OCI-LY7 (cell line): ENCODE data around the gene SCNN1B.

Source experiments
- EZH2phosphoT487 ChIP-seq: fragments of 200-600 bp; sonication (generic); IDR thresholded peaks from 2 replicates; pipeline ENCODE4 v1.6.1; 2018; ENCODE audit warnings: low read depth, borderline replicate concordance, mild to moderate bottlenecking, mixed run types, antibody characterized with exemption, low read length, moderate library complexity, mixed read lengths
- TF ChIP-seq, protein P1 (sequence below): fragments of 200-600 bp; sonication (generic); conservative IDR thresholded peaks from 2 replicates; pipeline ENCODE4 v1.5.1; 2014; ENCODE audit warnings: mild to moderate bottlenecking, antibody characterized with exemption, low read length, moderate library complexity, mixed read lengths

GRCh38 chr16:23357761-23358290 lies 55.7 kb downstream of the SCNN1B start:
- TF ChIP-seq, protein P1, sequence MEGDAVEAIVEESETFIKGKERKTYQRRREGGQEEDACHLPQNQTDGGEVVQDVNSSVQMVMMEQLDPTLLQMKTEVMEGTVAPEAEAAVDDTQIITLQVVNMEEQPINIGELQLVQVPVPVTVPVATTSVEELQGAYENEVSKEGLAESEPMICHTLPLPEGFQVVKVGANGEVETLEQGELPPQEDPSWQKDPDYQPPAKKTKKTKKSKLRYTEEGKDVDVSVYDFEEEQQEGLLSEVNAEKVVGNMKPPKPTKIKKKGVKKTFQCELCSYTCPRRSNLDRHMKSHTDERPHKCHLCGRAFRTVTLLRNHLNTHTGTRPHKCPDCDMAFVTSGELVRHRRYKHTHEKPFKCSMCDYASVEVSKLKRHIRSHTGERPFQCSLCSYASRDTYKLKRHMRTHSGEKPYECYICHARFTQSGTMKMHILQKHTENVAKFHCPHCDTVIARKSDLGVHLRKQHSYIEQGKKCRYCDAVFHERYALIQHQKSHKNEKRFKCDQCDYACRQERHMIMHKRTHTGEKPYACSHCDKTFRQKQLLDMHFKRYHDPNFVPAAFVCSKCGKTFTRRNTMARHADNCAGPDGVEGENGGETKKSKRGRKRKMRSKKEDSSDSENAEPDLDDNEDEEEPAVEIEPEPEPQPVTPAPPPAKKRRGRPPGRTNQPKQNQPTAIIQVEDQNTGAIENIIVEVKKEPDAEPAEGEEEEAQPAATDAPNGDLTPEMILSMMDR = no peak
- TF ChIP-seq EZH2phosphoT487 = no peak
